ENCODE results near the gene RBCK1.
"Not testable (repeated sequence)": the region's sequence is repeated elsewhere in the genome, so short reads cannot be mapped to it uniquely, and the experiment has no call there.

RBCK1 gene

DNA sequence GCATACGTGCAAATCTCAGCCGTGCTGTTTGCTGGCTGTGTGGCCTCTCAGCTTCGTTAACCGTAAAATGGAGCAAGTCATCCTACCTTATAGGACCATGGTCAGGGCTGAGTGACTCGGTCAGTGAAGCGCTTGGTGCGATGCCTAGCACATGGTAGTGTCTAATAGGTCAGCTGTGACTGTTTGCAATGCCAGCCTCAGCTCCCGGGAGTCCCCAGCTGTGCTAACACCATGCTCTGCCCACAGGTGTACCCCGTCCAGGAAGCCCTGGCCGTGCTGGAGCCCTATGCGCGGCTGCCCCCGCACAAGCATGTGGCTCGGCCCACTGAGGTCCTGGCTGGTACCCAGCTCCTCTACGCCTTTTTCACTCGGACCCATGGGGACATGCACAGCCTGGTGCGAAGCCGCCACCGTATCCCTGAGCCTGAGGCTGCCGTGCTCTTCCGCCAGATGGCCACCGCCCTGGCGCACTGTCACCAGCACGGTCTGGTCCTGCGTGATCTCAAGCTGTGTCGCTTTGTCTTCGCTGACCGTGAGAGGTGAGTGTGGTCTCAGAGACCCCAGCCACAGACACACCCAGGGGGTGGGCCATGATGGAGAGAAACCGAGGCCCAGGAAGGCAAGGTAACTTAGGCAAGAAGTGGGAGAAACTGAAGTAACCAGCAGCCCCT, 16.9 kb upstream of the RBCK1 start:
- no peak overlapping the region for H3K27ac ChIP-seq
- no peak overlapping the region for H3K4me3 ChIP-seq
- no peak for DNase-seq
- peaks cover 0 to 61% (median 22%) of the 10 kb centered on the region in 3 donors for H3K36me3 ChIP-seq
- intact Hi-C loops (cut with DNase I; ENCODE audit: low total_unique reads) = no loop called here
- H3K9me3 ChIP-seq = no peaks in the 10 kb centered on the region
- H3K4me1 ChIP-seq = no peaks in the 10 kb centered on the region
- TF ChIP-seq, protein P1, sequence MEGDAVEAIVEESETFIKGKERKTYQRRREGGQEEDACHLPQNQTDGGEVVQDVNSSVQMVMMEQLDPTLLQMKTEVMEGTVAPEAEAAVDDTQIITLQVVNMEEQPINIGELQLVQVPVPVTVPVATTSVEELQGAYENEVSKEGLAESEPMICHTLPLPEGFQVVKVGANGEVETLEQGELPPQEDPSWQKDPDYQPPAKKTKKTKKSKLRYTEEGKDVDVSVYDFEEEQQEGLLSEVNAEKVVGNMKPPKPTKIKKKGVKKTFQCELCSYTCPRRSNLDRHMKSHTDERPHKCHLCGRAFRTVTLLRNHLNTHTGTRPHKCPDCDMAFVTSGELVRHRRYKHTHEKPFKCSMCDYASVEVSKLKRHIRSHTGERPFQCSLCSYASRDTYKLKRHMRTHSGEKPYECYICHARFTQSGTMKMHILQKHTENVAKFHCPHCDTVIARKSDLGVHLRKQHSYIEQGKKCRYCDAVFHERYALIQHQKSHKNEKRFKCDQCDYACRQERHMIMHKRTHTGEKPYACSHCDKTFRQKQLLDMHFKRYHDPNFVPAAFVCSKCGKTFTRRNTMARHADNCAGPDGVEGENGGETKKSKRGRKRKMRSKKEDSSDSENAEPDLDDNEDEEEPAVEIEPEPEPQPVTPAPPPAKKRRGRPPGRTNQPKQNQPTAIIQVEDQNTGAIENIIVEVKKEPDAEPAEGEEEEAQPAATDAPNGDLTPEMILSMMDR (IDR thresholded peaks at IDR 0.05) = no peak
- no peaks in the 10 kb centered on the region for H3K27me3 ChIP-seq

DNA sequence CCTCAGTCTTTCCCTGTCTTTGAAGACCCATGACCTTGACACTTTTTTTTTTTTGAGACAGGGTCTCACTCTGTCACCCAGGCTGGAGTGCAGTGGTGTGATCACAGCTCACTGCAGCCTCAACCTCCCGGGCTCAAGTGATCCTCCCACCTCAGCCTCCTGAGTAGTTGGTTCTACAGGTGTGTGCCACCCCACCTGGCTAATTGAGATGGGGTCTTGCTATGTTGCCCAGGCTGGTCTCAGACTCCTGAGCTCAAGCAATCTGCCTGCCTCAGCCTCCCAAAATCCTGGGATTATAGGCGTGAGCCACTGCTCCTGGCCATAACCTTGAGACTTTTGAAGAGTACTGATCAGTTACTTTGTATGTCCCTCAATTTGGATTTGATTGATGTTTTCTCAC, 14.8 kb upstream of the RBCK1 start:
- H3K27ac ChIP-seq = not testable (repeated sequence)
- H3K36me3 ChIP-seq = peaks cover 0 to 71% (median 25%) of the 10 kb centered on the region in 3 donors

DNA sequence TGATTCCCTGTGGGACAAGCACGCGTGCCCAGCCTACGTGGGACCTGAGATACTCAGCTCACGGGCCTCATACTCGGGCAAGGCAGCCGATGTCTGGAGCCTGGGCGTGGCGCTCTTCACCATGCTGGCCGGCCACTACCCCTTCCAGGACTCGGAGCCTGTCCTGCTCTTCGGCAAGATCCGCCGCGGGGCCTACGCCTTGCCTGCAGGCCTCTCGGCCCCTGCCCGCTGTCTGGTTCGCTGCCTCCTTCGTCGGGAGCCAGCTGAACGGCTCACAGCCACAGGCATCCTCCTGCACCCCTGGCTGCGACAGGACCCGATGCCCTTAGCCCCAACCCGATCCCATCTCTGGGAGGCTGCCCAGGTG, 11.9 kb upstream of the RBCK1 start:
- Histone ChIP-seq H3K4me3 (no peak overlapping the region), H3K27me3 (no peaks in the 10 kb centered on the region), H3K9me3 (no peaks in the 10 kb centered on the region), H3K27ac (no peak overlapping the region), H3K36me3 (peaks cover 0 to 46% (median 14%) of the 10 kb centered on the region in 3 donors), H3K4me1 (no peaks in the 10 kb centered on the region)
- TF ChIP-seq, protein P1 (IDR thresholded peaks at IDR 0.05) = no peak
- DNase-seq = peak in 1 of 2 donors; percentile 58
- intact Hi-C loops (cut with DNase I; ENCODE audit: low total_unique reads) = no loop called here

More for the DNA sequence above, 14.8 kb upstream of the RBCK1 start:
- H3K4me1 ChIP-seq; intact Hi-C loops (cut with DNase I; ENCODE audit: low total_unique reads); DNase-seq; H3K9me3 ChIP-seq; H3K4me3 ChIP-seq; H3K27me3 ChIP-seq: not testable (repeated sequence)

DNA sequence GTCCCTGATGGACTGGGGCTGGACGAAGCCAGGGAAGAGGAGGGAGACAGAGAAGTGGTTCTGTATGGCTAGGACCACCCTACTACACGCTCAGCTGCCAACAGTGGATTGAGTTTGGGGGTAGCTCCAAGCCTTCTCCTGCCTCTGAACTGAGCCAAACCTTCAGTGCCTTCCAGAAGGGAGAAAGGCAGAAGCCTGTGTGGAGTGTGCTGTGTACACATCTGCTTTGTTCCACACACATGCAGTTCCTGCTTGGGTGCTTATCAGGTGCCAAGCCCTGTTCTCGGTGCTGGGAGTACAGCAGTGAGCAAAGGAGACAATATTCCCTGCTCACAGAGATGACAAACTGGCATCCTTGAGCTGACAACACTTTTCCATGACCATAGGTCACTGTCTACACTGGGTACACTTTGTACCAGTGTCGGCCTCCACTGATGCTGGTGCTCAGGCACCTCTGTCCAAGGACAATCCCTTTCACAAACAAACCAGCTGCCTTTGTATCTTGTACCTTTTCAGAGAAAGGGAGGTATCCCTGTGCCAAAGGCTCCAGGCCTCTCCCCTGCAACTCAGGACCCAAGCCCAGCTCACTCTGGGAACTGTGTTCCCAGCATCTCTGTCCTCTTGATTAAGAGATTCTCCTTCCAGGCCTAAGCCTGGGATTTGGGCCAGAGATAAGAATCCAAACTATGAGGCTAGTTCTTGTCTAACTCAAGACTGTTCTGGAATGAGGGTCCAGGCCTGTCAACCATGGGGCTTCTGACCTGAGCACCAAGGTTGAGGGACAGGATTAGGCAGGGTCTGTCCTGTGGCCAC, 11.3 kb upstream of the RBCK1 start:
- Histone ChIP-seq H3K36me3 (peaks cover 0 to 40% (median 11%) of the 10 kb centered on the region in 3 donors), H3K9me3 (no peaks in the 10 kb centered on the region), H3K27me3 (no peaks in the 10 kb centered on the region), H3K27ac (no peak overlapping the region), H3K4me3 (no peak overlapping the region), H3K4me1 (no peaks in the 10 kb centered on the region)
- peak in 1 of 2 donors; percentile 34 for DNase-seq
- TF ChIP-seq, protein P1 (IDR thresholded peaks at IDR 0.05) = no peak
- intact Hi-C loops (cut with DNase I; ENCODE audit: low total_unique reads) = no loop called here

DNA sequence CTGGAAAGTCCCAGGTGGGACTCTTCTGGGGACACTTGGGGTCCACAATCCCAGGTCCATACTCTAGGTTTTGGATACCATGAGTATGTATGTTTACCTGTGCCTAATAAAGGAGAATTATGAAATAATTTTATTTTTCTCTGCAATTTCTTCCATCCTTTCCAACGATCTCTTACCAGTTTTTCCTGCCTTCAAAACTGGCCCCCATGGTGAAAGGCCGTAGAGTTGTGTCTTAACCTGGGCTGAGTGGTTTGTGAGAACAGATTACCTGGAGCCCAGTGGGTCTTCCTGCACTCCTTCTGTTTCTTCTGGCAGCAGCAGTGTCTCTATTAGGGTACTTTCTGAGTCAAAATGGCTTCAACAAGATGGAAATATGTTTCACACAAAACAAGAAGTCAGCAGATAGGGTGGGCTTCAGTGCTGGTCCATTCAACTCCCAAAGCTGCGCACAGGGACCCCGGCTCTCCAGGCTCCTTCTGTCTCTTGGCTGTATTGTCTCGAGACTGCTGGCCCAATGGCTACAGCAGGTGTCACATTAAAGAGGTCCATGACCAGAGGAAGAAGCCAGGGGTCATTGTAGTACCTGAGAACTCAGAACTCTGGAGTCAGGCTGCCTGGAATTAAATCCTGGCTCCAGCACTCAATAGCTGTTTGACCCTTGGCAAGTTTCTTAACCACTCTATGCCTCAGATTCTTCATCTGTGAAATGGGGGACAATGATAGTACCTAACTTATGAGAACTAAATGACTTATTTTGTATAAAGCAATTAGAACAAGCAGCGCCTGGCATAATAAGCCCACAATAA, 10.5 kb upstream of the RBCK1 start:
- Histone ChIP-seq H3K27me3 (no peaks in the 10 kb centered on the region), H3K4me3 (no peak overlapping the region), H3K9me3 (no peaks in the 10 kb centered on the region), H3K36me3 (peaks cover 0 to 35% (median 11%) of the 10 kb centered on the region in 3 donors), H3K4me1 (no peaks in the 10 kb centered on the region), H3K27ac (no peak overlapping the region)
- TF ChIP-seq, protein P1 (IDR thresholded peaks at IDR 0.05) = no peak
- intact Hi-C loops (cut with DNase I; ENCODE audit: low total_unique reads) = no loop called here
- no peak for DNase-seq
